Astrocyte of the spinal cord (primary cell): ENCODE data around the gene CSTA.

ENCODE experiments used
- DNase-seq: peaks from one replicate; pipeline ENCODE4 v3.0.0; 2011; ENCODE audit warnings: low read depth, low spot score
- H3K4me3 ChIP-seq: 2 replicates; pipeline ENCODE4 v1.5.1; 2011; ENCODE audit warnings: low read depth, mild to moderate bottlenecking, low read length, moderate library complexity
- in situ Hi-C: cut with HindIII; loops from 2 replicates; pipeline ENCODE4 v1.10.0; 2017; ENCODE audit warnings: low sequenced_read_pairs
- TF ChIP-seq, protein P1 (sequence below): IDR thresholded peaks from 2 replicates; pipeline ENCODE4 v1.5.1; 2012; ENCODE audit warnings: low read depth, mild to moderate bottlenecking, low read length, inconsistent platforms

Gene CSTA

DNA sequence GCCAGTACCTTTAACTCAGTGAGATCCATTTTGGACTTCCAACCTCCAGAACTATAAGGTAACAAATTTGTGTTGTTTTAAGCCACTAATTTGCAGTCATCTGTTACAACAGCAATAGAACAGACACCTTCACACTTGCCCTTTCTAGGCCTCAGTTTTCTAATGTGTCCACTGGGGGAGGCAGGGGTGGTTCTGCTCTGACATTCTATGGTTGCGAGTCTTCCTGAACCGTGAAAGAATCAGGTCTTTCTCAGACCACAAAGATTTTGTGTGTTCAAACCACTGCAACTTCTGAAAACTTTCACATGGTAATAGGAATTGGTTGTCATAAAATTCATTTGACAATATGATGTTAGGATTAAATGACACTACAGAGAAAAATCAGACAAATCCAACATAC, 26.8 kb upstream of the CSTA start:
- no peak overlapping the region for H3K4me3 ChIP-seq
- in situ Hi-C loops, result no loop called here
- TF ChIP-seq, protein P1, sequence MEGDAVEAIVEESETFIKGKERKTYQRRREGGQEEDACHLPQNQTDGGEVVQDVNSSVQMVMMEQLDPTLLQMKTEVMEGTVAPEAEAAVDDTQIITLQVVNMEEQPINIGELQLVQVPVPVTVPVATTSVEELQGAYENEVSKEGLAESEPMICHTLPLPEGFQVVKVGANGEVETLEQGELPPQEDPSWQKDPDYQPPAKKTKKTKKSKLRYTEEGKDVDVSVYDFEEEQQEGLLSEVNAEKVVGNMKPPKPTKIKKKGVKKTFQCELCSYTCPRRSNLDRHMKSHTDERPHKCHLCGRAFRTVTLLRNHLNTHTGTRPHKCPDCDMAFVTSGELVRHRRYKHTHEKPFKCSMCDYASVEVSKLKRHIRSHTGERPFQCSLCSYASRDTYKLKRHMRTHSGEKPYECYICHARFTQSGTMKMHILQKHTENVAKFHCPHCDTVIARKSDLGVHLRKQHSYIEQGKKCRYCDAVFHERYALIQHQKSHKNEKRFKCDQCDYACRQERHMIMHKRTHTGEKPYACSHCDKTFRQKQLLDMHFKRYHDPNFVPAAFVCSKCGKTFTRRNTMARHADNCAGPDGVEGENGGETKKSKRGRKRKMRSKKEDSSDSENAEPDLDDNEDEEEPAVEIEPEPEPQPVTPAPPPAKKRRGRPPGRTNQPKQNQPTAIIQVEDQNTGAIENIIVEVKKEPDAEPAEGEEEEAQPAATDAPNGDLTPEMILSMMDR, result no peak
- no peak for DNase-seq

GRCh38 chr3:122299215-122299614, 25.8 kb upstream of the CSTA start:
- H3K4me3 ChIP-seq, result no peak overlapping the region
- in situ Hi-C loops, result no loop called here
- no peak for DNase-seq
- TF ChIP-seq, protein P1, result no peak

GRCh38 chr3:122299872-122300460, 25.1 kb upstream of the CSTA start:
- DNase-seq, result peak; percentile 8
- no peak overlapping the region for H3K4me3 ChIP-seq
- TF ChIP-seq, protein P1, result peak; percentile 62
- in situ Hi-C loops, result no loop called here

DNA sequence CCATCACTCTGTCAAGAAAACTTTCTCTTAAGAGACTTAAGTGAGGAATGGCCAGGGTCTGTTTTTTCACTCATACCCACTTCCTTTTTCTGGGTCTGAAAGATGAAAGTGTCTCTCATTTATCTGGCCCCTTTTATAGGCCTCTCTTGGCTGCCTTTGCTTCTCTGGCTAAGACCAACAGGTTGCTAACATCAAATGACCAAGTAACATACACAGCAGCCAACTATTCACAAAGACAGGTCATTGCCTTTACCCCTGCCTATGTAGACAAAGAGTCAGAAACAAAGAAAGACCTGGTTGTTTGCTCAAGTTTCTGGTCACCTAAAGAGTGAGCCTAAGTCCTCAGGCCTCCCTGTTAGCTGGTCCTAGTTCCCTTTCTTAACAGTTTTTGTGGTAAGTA, 24.0 kb upstream of the CSTA start:
- no peak overlapping the region for H3K4me3 ChIP-seq
- TF ChIP-seq, protein P1, result no peak
- no peak for DNase-seq
- in situ Hi-C loops, result no loop called here

- no peak for DNase-seq
- TF ChIP-seq, protein P1, result no peak
- in situ Hi-C loops, result no loop called here
- H3K4me3 ChIP-seq, result no peak overlapping the region
These were observed 19.0 kb upstream of the CSTA start for GRCh38 chr3:122305818-122306621.

GRCh38 chr3:122306622-122306953, 18.5 kb upstream of the CSTA start:
- no peak for DNase-seq
- no peak overlapping the region for H3K4me3 ChIP-seq
- TF ChIP-seq, protein P1, result no peak
- in situ Hi-C loops, result no loop called here
